NB4 (cell line): ENCODE measurements around the gene UBE2QL1.

Source experiments
- DNase-seq: peaks from one replicate; pipeline ENCODE4 v3.0.0; 2010; ENCODE audit warnings: low read depth
- H3K4me3 ChIP-seq: one replicate; pipeline ENCODE4 v1.5.1; 2011; ENCODE audit warnings: mild to moderate bottlenecking, low read depth, low read length, moderate library complexity
- MYC ChIP-seq: IDR thresholded peaks from 2 replicates; pipeline ENCODE4 v1.6.1; 2011; ENCODE audit warnings: low read depth, low read length
- POLR2A ChIP-seq: IDR thresholded peaks from 2 replicates; pipeline ENCODE4 v1.6.1; 2011; ENCODE audit warnings: mild to moderate bottlenecking; ENCODE audit not compliant: insufficient read length; ENCODE audit errors: extremely low read depth
- TF ChIP-seq, protein P1 (sequence below): IDR thresholded peaks from one replicate; pipeline ENCODE4 v1.5.1; 2012; ENCODE audit warnings: low read depth, low read length
- TF ChIP-seq, protein P2 (sequence below): IDR thresholded peaks from 2 replicates; pipeline ENCODE4 v1.6.1; 2011; ENCODE audit warnings: low read depth, low read length

UBE2QL1 gene

DNA sequence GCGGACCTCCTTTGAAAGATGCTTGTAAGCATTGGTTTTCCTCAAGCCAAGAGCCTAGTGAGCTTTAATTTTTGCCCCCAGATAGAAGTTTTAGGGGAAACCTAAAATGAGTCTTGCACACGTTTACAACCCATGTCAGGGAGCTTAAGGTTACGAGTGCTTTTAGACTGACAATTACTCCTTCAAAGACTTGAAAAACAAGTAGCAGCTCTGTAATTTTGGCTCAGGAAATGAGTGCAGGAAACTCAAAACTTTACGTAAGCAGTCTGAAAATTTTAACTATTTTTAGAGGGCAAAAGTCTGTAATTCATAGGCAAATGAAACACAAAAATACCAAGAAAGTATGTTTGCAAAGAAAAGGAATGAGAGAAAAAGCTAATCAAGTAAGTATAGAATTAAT, 36.8 kb downstream of the UBE2QL1 start:
- no peak for TF ChIP-seq POLR2A
- no peak for TF ChIP-seq MYC
- TF ChIP-seq, protein P1, sequence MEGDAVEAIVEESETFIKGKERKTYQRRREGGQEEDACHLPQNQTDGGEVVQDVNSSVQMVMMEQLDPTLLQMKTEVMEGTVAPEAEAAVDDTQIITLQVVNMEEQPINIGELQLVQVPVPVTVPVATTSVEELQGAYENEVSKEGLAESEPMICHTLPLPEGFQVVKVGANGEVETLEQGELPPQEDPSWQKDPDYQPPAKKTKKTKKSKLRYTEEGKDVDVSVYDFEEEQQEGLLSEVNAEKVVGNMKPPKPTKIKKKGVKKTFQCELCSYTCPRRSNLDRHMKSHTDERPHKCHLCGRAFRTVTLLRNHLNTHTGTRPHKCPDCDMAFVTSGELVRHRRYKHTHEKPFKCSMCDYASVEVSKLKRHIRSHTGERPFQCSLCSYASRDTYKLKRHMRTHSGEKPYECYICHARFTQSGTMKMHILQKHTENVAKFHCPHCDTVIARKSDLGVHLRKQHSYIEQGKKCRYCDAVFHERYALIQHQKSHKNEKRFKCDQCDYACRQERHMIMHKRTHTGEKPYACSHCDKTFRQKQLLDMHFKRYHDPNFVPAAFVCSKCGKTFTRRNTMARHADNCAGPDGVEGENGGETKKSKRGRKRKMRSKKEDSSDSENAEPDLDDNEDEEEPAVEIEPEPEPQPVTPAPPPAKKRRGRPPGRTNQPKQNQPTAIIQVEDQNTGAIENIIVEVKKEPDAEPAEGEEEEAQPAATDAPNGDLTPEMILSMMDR: no peak
- TF ChIP-seq, protein P2, sequence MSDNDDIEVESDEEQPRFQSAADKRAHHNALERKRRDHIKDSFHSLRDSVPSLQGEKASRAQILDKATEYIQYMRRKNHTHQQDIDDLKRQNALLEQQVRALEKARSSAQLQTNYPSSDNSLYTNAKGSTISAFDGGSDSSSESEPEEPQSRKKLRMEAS: no peak
- H3K4me3 ChIP-seq: no peak overlapping the region
- DNase-seq: no peak

DNA sequence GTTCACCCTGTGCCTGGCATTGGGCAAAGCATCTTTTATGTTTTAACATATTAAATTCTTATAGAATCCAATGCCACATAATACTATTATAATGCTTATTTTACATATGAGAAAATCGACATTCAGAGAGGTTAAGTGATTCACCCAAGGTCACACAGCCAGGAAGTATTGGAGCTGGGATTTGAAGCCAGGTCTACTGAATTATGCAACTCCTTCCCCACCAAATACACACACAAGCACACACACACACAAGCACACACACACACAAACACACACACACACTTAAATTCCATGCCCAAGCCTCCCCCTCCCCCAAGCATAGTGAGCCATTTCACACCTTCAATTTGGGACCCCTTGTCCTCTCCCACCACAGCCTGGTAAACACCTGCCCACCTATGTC, 37.4 kb downstream of the UBE2QL1 start:
- no peak for DNase-seq
- TF ChIP-seq, protein P2: no peak
- TF ChIP-seq POLR2A (no peak), MYC (no peak)
- TF ChIP-seq, protein P1: no peak
- no peak overlapping the region for H3K4me3 ChIP-seq

DNA sequence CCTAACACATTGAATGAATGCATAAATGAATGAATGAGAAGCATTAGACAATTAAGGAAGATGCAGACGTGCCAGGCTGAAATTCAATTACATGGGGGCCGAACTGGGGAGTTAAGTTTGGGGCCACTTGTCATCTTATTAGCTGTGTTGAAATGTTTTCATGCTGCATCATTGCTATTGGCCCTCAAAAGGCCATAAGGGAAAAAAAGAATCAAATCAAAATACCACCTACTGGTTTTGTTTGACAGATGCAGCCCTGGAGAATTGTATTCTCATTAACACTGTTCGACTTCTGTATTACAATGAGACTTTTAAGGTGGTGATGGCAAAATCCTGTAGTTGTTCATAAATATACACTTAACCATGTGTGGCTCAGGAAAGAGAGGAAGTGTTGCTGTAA, 38.4 kb downstream of the UBE2QL1 start:
- no peak overlapping the region for H3K4me3 ChIP-seq
- DNase-seq: no peak
- TF ChIP-seq, protein P2: no peak
- TF ChIP-seq, protein P1: no peak
- TF ChIP-seq MYC (no peak), POLR2A (no peak)

DNA sequence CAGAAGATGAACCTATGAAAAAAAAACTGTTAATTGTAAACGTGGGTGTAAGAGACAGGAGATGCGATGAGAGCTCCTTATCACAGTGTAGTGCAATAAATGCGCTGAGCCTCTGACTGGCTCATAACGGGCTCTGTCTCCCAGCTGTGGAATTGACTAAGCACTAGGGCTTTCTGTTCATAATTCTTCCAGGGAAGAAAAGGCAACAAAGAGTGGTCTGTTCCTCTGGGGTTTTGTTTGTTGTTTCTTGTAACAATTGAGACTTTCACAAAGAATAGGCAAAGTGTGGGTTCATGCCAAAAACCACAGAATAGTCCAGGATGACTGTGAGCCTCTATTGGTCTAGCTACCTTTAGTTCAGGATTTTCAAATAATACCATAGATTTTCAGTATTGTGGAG, 39.4 kb downstream of the UBE2QL1 start:
- TF ChIP-seq POLR2A: no peak
- TF ChIP-seq, protein P2: no peak
- no peak for DNase-seq

DNA sequence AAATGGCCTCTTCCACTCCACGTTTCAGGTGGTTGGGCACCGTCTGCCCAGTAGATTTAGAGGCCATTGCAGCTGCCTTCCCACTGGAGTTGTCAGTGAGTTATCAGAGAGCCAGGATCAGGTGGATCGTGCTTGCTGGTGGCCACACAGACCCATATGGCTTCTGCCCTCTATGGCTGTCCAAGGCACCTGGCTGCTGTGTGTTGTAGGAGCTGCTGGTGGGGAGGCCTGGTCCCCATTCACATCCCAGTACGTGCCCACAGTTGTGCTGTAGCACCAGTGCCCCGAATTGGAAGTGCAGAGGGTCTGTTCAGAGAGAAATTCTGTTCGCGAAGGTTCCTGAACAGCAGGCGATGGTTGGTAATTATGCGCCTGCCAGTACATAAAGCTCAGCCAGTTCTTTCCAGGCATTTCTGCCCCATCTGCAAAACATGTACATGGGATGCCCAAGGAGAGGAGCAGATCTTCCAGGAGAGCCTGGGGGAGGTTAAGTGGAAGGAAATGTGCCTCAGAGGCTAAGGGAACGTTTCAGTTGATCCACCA, 41.1 kb downstream of the UBE2QL1 start:
- TF ChIP-seq MYC (no peak), POLR2A (no peak)
- TF ChIP-seq, protein P1: no peak
- TF ChIP-seq, protein P2: no peak
- no peak overlapping the region for H3K4me3 ChIP-seq
- DNase-seq: no peak

More for the DNA sequence above, 39.4 kb downstream of the UBE2QL1 start:
- H3K4me3 ChIP-seq: no peak overlapping the region

DNA sequence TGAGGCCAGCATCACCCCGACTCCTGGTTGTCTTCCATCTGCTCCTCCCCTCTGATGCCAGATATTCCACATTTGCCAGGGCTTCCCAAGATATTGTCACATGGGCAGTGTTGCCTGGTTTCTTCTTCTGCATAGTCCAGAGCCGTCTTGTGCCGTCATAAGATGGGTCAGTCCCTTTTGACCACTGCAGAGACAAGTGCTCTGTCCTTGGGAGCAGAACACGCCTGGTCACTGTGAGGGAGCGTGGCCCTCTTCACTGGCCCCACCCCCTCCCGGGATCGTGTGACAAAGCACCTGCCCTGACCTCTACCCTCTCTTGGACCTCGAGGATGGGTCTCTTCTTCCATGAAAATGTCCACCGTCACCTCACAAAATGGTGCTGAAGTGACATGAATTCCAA, 41.6 kb downstream of the UBE2QL1 start:
- H3K4me3 ChIP-seq: no peak overlapping the region
- DNase-seq: no peak
- TF ChIP-seq, protein P2: no peak
- no peak for TF ChIP-seq MYC
- TF ChIP-seq, protein P1: no peak
- TF ChIP-seq POLR2A: no peak
